Midbrain (tissue), 1 donor: Measurements from ENCODE around the gene FXYD3.
"Not testable (repeated sequence)": the region's sequence is repeated elsewhere in the genome, so short reads cannot be mapped to it uniquely, and the experiment has no call there.

Source experiments
- DNase-seq: peaks from one replicate; lab custom pipeline; 2025; lab: John Stamatoyannopoulos, UW

The FXYD3 gene

DNA sequence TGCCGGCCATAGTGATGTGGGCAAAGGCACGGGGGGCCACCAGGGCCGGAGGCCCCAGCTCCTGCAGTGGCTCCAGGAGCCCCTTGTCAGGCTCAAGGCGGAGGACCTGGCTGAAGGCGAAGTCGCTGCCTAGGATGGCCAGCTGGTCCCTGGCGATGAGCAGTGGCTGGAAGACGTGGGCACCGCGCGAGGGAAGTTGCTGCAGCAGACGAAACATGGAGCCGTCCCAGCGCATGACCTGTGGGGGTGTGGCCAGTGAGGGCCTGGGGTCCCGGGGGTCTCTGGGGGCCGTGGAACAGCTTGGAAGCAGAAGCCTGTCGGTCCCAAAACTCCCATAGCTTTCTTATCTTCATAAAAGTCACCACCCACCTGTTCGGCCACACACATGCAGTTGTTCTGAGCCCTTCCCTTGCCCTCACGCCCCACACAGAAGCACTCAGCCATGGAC, 9.7 kb downstream of the FXYD3 start:
- no peak for DNase-seq

DNA sequence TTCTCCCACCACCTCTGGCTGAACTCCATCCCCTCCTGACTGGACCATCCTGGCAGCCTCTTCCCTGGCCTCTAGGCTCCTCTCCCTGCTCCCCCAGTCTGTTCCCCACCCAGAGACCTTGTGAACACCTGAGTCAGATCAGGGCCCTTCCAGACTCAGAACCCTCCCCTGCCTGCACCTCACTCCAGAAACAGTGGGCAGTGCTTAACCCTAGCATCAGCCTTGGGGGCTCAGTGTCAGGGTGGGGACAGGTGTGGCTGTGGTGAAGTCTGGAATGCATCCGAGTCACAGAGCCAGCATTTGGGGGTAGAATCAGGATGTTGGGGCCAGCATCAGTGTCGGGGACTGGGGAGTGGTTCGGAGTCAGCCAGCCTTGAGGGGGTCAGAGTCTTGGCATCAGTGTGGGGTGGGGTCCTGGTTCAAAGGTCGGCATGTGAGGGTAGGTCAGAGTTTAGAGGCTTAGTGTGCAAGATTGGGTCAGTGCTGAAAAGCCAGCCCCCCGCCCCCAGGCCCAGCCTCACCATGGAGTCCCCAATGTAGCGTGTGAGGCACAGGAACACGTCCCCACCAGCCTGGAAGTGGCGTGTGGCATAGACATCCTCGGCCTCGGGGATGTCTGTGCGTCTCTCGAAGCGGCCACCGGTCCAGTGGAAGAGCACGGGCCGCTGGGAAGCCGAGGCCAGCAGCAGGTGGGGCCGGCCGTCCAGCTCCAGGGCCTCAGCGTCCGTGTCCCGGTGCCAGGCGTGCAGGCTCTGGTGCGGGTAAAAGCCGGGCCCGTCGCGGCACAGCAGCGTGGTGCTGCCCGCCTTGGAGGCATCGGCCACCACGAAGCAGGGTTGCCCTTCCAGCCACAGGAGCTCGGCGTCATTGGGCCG, 10.4 kb downstream of the FXYD3 start:
- DNase-seq: no peak

DNA sequence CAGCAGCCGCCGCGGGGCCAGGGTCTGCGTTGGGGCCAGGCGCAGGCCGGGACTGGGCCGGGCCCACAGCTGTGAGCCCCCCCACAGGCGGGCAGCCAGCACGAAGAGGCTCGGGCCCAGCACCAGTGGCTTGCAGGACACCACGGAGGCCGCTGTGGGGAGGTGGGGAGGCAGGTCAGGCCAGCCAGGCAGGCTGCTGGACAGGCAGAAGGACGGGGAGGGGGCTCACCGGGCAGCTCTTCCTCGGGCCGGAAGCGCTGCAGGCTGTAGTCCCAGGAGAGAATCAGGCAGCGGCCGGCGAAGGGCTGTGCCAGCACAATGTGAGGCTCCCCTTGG, 11.0 kb downstream of the FXYD3 start:
- peak; percentile 55 for DNase-seq

DNA sequence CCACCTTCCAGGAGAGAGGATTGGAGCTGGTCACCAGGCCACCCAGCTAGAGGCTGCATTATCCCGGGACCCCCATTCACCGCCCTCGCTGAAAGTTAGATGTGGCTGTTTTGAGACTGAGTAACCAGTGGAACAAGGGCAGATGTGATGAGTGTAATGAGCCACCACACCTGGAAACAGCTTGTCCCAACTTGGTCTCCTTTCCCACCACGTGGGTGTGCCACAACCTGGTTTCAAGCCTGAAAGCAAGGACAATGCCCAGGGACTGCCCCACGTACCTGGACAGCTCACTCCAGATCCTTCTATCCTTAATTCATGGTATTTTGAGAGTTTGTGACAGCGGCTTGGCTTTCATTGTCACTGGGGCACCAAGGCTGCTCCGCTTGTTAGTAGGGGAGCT, 12.2 kb downstream of the FXYD3 start:
- no peak for DNase-seq

DNA sequence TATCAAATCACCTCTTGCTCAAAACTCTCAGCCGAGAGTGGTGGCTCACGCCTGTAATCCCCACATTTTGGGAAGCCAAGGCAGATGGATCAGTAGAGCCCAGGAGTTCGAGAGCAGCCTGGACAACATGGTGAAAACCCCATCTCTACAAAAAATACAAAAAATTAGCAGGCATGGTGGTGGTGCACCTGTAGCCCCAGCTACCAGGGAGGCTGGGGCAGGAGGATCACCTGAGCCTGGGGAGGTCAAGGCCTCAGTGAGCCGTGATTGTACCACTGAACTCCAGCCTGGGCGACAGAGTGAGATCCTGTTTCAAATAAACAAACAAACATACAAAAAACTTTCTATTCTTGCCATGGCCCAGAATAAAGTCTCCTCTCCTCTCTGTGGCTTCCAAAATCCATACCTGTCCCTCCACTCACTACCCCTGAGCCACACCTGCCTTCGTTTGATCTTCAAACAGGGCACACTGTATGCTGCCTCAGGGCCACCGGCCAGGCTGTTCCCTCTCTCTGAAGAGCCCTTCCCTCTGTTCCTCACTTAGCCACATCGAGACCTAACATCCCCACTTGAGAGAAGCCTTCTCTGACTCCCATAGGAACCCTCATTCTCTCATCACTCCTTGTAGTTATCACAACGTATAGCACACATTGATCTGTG, 12.9 kb downstream of the FXYD3 start:
- no peak for DNase-seq

DNA sequence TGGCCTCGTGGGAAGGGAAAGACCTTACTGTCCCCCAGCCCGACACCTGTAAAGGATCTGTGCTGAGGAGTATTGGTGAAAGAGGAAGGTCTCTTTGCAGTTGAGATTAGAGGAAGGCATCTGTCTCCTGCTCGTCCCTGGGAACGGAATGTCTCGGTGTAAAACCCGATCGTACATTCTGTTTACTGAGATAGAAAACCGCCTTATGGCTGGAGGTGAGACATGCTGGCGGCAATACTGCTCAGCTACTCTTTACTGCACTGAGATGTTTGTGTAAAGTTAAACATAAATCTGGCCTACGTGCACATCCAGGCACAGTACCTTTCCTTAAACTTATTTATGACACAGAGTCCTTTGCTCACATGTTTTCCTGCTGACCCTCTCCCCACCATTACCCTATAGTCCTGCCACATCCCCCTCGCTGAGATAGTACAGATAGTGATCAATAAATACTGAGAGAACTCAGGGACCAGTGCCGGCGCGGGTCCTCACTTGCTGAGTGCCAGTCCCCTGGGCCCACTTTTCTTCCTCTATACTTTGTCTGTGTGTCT, 14.2 kb downstream of the FXYD3 start:
- not testable (repeated sequence) for DNase-seq

DNA sequence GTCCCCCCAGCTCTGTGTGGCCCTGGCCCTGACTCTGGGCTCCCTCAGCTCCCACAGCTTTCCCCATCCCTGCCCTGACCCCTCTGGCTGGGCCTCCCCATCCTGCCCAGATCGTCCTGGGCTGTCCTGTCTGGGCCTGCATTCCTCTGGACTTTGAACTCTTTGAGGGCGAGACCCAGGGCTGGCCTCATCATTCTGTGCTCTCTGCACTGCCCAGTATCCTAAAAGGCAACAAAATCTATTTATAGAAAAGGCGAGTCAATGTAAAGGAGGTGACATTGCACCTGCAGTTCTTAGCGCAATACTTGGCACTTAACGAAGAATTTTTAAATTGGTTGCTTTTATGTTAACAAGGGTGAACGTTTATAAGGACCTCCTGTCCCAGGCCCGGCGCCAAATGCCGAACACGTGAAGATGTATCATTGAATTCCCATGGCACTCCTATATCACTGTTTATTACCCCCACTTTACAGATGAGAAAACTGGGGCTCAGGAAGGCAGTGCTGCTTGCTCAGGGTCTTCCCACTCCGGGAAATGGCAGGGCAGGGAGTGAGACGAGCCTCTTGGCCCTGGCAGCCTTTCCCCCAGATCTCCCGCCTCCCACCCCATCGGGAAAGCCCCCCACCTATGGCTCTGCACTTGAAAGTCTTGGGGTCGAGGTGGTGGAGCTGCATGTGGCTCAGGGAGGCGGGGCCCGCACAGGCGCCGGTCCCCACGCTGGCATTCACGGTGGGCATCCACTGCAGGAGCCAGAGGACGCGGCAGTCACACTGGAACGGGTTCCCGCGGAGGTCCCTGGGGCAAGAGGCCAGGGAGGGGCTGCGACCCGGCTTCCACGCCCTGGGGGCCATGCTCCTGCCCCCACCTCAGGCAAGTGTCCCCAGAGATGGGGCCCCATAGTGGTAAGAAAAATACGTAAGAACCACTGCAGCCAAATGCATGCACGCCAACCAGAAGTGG, 15.4 kb downstream of the FXYD3 start:
- DNase-seq: no peak

DNA sequence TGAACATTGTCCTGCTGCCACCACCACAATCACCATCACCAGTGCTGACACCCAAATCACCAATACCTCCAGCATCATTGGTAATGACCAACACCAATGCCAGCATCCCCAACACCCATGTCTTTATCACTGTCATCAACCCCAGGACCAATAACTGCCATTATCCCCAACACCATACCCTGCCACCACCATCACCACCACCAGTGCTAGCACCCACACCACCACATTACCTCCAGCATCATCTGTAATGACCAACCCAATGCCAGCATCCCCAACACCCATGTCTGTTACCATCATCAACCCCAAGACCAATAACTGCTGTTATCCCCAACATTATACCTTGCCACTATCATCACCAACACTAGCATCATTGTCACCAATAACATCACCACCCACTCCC, 16.6 kb downstream of the FXYD3 start:
- no peak for DNase-seq

DNA sequence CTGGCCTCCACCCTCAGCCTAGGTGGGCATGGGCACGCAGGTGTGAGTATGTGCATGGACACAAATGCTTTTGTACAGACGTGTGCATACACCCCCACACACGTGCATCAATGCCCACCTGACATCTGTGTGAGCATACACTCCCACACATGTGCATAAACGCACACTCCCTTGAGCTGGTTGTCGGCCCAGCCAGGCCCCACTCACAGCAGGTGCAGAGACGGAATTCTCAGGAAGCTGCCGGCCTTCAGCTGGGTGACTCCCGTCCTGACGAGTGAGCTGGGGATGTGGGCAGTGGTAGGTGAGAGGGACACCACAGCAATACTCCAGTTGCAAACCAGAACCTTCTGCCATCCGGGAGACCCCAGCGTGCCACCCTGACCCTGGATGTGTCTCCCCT, 18.2 kb downstream of the FXYD3 start:
- DNase-seq: no peak

DNA sequence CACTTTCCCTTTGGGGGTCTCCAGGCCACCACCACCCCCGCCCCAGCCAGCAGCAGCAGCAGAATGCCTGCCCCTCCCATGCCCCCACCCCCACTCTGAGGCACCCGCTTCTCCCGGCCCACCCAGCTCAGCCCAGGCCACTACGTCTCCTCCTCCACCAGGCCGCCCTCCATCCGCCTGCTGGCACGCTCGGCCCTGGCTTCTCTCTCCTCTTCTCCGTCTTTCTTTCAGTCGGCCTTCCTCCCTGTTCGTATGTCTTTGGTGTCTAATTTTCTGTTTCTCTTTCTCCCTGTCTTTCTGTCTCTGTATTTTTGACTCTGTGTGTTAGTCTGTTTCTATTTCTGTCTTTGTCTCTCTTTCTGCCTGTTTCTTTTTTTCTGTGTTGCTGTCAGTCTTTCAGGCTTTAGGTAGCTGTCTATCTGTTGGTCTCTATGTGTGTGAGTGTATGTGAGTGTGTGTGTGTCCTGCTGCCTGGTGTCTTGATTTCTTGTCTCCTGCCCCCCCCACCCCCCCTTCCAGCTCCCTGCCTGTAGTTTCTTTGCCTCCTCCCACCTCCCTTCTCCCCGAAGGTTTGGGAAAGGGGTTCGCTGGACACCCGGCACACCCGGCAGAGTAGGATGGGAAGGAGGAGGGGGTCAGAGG, 19.1 kb downstream of the FXYD3 start, which contains the start of gene LGI4:
Gene LGI4, minus strand, starts transcription at position 459 of the 642 bp plus-strand sequence. Its CDS starts 379 bp downstream, at position 80.
- DNase-seq: no peak

DNA sequence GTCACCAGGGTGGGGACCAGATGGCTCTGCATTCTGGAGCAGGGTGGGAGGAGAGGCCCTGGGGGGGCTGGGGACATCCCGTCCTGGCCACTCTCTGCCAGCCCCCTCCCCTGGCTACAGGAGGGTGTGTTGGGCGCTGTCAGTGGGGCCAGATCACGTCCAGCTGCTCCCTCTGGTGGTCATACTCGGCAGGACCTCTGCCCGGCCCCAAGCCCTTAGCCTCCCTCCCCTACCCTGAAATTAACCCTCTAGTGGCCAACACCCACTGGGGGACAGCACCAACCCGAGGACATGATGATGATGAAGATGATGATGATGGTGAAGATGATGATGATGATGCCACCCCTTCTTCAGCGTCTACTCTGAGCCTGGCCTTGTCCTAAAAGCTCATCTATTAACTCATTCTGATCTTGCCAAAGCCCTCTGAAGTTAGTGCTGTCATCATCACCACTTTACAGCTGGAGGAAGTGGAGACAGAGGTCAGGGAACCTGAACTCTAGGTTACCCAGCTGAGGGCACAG, 19.8 kb downstream of the FXYD3 start:
- DNase-seq: peak; percentile 87

DNA sequence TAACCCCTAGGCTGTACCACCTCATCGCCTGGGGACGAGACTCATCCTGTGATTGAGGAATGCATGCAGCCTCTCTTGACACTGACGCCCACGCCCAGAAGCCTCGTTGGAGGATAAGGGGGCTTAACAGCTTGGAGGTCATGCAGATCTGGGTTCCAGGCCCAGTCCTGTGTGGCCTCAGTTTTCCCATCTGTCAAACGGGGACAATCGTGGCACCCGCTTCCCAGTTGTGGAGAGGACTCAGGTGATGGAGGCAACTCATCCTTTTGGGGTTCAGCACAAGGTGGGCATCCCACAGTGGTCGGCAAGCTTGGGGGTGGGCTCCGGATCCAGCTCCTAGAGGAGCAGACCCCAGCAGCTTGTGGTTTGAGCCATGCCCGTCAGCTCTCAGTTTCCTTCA, 20.6 kb downstream of the FXYD3 start:
- no peak for DNase-seq

DNA sequence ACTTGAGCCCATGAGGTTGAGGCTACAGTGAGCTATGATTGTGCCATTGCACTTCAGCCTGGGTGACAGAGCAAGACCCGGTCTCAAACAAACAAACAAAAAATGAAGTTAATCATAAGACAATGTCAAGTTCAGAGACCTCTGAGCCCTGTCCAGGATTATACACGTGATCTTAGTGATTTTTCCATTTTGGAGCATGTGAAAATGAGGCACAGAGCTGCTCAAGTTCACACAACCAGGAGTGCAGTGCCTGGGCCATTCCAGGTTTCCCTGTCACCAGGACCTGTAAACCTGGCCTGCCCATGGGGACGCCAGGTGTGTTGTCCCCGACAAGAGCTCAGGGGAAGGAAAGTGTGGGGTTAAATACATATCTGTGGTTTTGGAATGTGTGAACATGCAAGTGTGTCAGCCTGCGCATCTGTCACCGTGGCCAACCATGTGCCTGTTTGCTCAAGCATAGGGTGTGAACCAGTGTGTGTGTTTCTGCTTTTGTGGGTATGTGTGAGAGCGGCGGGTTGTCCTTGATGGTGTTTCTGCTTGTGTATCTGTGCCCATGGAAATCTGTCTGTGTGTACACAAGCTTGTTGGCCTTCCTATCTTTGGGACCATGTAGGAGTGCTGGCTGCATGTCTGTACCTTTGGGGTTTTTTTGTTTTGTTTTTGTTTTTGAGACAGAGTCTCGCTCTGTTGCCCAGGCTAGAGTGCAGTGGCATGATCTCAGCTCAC, 21.5 kb downstream of the FXYD3 start:
- no peak for DNase-seq

DNA sequence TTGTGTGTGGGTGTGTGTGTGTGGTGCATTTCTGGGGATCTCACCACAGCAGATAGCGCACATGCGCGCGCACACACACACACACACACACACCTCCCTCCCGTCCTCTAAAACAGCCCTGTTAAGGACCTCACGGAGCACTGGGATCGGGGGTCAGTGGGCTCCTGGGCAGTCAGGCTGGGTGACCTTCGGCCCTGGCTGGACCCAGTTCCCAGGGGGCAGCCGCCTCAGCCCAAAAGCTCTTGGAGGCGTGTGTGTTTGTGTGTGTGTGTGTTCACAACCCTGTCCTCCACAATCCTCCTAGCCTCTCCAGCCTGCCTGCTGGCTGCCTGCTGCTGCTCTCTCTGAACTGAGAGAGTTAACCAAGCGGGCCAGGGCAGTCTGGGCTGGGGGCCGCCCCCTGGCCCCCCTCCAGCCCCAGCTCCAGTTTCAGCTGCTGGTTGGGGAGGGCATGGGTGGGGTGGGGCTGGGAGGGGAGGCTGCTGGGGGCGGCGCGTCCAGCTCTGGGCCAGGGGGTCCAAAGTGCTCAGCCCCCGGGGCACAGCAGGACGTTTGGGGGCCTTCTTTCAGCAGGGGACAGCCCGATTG, 22.8 kb downstream of the FXYD3 start, which contains the start of gene FXYD1:
Gene FXYD1, plus strand, starts transcription at position 520 of the 588 bp plus-strand sequence. CDS start 1,256 bp downstream, outside the sequence.
- peak; percentile 26 for DNase-seq

DNA sequence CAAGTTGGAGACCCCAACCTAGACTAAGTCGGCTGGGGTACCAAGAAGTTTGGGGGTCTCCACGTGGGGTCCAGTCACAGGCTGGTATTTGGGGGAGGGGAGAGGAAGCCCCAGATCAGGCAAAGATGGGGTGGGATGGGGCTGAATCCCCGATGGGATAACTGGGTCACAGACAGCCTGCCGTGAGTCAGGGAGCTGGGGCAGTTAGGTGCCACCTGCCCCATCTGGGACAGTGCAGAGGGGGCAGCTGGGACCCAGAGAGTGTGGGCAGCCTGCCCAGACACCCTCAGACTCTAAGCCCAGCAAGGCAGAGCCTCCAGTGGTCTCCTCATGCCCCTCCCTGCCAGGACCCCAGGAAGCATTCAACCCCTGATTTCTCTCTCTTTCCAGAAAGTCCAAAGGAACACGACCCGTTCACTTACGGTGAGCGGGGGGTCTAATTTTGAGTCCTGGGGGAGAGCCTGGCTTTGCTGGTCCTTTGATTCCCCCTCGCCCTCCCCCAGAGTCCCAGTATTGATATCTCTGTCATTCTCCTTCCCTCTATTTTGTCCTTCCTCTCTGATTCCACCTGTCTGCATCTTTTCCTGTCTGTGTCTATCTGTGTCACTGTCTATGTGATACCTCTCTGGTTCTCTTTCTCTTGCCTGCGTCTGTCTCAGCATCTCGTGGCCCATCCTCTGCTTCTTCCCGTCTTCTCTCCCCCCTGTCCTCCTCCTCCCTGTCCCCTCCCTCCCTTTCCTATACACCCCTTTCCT, 24.8 kb downstream of the FXYD3 start:
- no peak for DNase-seq

DNA sequence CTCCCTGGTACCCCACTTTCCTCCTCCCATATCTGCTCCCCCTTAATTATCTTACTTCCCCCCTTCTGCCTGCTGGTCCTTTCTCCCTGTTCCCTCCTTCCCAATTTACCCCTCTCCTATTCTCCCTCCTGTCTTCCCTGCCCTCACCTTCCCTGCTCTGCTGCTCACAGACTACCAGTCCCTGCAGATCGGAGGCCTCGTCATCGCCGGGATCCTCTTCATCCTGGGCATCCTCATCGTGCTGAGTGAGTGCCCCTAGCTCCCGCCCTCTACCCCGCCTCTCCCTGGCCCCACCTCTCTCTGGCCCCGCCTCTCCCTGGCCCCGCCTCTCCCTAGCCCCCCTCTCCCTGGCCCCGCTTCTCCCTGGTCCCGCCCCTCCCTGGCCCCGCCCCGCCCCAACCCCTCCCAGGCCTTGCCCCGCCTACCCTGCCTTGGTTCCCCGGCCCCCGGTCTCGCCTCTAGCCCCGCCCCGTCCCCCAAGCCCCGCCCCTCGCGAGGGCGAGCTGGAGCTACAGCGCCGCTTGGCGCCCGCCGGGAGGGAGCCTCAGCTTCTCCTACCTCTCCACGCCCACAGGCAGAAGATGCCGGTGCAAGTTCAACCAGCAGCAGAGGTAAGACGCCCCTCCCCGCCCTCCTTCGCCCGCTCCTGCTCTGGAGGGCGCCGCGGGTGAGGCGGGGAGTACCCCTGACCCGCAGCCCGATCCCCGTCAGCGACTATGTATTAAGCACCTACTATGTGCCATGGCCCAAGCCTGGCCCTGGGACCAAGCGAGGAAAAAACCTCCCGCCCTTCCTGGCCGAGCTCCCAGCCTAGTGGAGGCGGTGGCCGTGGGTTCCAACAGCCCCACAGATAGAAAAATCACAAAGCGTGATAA, 25.6 kb downstream of the FXYD3 start:
- DNase-seq: peak; percentile 88

DNA sequence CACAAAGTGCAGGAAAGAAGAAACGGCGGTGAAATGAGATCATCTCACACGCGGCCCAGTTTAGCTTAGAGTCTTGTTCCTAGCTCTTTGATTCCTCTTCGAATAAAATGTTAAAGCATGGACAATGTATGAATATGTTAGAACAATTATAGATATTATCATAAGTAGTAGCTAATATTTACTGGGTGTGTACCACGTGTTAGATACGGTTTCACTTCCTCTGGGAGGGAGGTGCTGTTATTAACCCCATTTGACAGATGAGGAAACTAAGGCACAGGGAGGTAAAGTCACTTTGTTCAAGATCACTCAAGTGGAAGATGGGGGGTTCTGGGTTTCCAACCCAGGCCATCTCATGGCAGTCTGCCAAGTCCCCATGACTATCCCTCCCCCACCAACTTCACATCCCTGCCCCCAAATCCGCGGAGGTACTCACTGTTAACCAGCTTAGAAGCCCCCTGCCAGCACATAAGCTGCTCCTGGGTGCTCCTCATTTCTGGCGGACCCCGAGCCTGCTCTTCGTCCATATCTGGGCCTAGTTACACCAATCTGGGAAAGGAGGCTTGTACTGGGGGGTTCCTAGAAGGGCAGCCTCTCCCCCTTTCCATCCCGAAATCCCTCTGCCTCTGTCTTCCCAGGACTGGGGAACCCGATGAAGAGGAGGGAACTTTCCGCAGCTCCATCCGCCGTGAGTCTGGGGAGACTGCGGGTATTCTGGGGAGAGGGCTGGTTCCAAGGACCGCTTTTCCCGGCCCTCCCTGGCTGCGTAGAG, 26.4 kb downstream of the FXYD3 start:
- DNase-seq: no peak
